ENCODE results near the gene PLVAP.

DNA sequence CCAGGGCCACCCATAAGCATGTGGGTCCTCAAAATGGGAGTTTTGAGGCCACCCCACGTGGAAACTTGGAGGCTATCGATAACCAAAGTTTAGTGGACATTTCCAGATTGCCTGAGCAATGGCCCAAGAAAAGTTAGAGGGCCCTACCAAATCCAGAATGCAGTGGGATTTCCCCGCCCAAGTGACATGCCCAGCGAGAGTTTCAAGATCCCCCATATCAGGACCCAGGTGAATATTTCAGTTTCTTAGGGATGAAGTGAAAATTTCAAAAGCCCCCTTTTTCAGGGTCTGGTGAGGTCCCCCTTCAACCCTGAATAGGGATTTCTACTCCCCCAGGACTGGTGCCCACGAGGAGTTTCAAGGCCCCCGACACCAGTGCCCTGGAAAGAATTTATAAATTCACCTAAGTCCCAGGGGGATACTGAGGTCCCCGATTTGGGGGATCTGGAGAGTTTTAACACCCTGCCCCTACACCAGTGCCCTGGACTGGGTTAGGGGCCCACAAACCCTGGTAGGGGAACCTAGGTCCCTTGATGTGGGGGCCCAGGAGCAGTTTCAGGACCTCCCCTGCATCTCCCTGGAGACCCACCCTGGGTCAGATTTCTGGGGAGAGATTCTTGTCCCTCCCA lies 27.6 kb upstream of the PLVAP start:
- TF ChIP-seq POLR2A (IDR thresholded peaks at IDR 0.05; ENCODE audit: low read length) (no peak), GATA1 (IDR thresholded peaks at IDR 0.05; ENCODE audit: low read depth, low read length) (no peak)

Measured in erythroblast (primary cell).